NCI-H345 (cell line): ENCODE results near the gene CACNA1G.

Experiments used
- DNase-seq: peaks from one replicate; lab custom pipeline; 2025; lab: John Stamatoyannopoulos, UW

Gene CACNA1G

DNA sequence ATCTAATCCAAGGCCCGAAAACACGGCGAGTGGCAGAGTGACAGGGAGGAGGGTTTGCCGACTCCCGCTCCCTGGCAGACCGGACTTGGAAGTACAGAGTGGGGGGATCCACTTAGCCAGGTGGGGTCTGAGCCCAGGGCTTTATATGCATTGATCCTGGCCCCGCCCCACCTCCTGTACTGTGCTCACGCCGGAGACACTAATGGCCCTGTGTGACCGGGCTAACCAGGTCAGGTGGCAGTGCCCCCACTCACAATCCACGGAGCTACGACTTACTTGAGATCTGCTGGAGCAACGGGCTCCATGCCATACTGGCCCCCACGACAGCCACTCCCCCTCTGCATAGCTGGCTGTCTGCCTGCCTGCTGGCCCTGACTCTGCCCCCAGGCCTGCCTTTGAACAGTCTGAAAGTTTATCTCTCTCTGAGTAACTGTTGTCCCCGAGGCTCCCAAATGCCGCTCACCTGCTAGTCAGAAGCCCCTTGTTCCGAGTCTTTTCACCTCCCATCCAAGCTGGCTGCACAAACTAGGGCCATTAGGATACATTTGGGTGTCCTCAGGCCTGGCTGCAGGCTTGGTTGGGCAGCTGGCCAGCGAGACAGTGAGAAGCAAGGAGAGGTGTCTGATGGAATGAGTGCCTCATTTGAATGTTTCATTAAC, 28.0 kb downstream of the CACNA1G start:
- no peak for DNase-seq

DNA sequence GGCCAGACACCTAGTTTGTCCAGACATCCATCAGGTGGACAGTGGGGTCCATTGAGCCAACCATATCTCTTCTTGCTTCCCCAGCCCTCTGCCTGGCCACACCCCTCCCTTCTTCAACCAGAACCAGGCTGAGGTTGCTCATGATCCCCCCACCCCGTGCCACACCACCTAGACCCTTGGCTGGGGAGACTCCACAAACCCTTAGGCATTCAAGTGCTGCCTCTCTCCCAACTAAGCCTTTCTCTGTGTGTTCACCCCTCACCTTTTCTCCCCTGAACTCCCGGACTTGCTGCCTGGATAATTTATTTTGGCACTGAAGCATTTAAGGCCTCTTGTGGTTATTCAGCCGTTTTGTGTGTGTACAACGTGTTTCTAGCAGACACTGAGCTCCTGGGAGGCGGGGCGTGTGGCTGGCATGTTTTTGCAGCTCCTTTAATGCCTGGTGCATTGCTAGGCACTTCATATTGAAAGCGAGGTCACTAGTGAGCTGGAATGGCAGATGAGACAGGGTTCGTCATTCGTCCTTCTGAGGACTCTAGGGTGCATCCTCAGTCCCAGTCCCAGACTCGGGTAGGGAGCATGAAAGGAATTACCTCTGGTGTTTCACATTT, 28.7 kb downstream of the CACNA1G start:
- DNase-seq = no peak

DNA sequence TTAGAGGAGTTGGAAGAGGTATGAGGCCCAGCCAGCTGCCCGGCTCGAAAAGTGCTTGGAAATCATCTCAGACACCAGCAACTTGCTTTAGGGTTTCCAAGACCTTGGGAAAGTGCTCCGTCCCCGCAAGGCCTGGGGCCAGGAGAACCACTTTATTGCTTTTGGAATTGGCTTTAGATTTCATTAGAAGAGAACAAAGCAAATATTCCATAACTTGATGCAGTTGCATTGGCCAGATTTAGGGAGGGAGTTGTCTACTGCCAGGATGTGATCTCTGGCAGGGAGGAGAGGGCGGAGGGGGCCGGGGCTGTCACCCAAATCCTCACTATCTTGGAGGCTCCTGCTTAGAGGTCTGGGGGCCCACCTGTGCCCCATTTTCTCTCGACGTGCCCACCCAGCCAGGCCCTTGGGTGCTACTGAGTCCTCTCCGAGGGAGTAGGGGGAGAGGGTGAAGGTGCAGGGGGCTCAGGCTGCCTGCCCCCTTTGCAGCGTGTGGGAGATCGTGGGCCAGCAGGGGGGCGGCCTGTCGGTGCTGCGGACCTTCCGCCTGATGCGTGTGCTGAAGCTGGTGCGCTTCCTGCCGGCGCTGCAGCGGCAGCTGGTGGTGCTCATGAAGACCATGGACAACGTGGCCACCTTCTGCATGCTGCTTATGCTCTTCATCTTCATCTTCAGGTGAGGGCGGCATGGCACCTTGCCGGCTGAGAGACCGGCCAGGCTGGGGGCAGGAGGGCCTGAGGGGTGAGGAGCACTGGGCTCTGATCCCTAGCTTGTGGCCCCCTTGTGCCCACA, 30.6 kb downstream of the CACNA1G start:
- no peak for DNase-seq

DNA sequence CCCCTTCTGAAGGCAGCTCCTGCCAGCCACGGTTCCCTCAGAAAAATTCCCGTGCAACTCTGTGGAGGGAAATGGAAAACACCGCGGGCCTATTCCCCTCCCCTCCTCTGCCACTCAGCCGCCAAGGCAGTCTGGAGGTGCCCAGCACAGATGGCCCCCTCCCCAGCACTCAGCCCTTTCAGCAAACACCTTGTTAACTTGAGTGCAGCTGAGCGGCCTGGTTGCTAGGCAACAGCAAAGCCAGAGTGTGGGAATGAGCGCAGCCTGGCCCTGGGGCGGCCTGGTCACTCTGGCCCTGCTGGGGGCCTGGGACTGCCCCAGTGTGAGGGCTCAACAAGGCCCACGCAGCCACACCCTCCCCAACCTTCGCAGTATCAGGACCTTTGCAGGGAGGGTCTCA, 32.8 kb downstream of the CACNA1G start:
- DNase-seq = peak; percentile 61

DNA sequence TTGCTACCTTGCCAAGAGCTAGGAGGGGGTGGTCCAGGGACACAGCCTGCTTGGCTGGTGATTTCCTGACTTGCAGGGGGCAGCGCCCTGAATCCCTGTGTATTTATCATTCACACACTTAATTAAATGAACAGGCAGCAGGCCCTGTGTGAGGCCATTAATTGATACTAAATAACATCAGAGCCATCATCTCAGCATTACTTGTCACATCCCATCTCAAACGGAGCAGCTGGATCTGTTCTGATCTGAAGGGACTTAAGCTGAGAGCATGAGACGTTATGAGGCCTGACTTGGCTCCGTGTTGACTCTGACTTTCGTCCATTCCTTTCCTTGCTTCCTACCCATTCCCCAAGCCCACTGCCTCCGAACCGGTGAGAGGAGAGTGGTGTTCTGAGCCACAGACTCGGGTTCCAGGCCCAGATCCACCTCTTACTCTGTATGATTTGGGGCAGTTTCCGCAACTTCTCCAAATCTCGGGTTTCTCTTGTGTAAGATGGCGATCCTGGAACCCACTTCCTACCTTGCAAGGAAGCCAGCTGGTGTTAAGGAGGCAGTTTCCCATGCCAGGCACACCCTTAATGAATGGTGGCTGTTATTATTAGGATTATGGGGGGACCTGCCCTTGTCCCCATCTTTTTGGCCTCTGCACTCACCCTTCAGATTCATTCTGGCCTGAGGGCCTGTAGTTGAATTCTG, 33.8 kb downstream of the CACNA1G start:
- no peak for DNase-seq

DNA sequence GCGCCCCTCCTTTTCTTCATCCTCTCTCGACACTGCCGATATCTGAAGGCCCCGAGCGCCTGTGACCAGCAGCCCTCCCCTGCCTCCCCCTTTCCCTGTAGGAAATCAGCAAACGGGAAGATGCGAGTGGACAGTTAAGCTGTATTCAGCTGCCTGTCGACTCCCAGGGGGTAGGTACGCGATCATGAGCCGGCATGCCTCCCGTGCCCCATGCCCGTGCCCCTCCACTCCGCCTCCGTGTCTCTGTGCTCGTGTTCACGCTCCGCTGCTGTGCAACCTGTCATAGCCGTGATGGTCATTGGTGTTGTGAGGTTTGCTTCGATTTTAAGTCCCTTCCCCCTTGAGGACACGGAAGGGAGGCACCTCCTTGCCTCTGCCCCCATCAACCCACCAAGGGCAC, 34.4 kb downstream of the CACNA1G start:
- no peak for DNase-seq

DNA sequence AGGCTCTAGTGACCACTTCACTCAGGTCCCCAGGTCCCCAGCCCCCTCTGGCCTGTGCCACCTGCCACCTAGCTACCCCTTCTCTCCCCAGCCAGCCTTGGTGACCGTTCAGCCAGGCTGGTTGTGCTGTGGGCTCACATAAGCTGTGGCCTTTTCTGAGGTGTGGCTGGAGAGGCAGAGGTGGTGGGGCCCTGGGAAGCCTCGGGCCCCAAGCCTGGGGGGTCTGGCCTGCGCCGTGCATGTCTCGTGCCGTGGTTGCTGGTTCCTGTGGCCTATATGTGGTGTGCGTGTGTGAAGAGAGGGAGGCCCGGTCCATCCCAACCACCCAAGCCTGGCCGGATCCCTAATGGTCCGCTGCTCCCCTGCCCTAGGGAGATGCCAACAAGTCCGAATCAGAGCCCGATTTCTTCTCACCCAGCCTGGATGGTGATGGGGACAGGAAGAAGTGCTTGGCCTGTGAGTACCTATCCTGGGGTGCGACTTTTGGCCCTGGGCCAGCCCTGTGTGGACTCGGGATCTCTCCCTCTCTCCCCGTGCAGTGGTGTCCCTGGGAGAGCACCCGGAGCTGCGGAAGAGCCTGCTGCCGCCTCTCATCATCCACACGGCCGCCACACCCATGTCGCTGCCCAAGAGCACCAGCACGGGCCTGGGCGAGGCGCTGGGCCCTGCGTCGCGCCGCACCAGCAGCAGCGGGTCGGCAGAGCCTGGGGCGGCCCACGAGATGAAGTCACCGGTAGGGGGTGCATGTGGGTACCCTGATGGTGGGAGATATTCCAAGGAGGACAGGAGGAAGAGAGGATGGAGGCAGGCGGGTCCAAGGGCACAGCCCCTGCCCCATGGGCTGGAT, 35.9 kb downstream of the CACNA1G start:
- no peak for DNase-seq

DNA sequence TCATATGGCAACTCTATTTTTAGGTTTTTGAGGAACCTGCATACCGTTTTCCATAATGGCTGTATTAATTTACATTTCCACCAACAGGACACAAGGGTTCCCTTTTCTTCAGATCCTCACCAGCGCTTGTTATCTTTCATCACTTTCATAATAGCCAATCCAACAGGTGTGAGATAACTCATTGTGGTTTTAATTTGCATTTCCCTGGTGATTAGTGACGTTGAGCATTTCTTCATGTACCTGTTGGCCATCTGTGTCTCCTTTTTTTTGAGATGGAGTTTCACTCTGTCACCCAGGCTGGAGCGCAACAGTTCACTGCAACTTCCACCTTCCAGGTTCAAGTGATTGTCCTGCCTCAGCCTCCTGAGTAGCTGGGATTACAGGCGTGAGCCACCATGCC, 38.0 kb downstream of the CACNA1G start:
- no peak for DNase-seq

DNA sequence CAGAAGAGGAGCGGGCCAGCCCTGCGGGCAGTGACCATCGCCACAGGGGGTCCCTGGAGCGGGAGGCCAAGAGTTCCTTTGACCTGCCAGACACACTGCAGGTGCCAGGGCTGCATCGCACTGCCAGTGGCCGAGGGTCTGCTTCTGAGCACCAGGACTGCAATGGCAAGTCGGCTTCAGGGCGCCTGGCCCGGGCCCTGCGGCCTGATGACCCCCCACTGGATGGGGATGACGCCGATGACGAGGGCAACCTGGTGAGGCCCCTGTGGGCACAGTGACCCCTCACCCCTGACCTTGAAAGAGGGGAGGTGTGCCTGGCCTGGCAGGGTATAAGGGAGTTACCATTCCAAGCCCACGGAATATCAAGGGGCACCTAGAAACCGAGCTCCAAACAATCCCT, 39.1 kb downstream of the CACNA1G start:
- no peak for DNase-seq

DNA sequence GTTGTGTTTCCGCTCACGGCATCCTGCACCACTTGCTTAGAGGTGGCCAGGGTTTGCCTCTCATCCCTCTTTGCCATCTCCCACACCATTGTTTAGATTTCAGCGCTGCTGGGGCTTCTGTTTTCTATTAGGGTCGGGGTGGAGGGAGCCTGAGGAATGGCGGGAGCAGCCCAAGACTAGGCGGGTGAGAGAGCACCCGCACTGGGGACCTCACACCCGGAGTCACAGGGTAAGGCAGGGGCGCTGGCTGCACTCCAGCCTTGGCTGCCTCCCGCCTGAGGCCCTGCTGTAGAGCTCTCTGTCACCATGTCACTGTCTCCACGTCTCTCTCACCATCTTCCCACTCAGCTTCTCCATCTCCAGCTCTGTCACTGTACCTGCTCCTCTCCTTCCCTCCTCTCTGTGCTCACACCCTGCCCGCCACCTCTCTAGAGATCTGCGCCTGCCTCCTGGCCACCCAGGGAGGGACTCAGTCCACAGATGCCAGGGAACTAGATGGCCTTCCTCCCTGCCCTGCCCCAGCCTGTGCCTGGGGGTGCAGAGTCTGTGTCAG, 41.4 kb downstream of the CACNA1G start:
- DNase-seq = no peak

DNA sequence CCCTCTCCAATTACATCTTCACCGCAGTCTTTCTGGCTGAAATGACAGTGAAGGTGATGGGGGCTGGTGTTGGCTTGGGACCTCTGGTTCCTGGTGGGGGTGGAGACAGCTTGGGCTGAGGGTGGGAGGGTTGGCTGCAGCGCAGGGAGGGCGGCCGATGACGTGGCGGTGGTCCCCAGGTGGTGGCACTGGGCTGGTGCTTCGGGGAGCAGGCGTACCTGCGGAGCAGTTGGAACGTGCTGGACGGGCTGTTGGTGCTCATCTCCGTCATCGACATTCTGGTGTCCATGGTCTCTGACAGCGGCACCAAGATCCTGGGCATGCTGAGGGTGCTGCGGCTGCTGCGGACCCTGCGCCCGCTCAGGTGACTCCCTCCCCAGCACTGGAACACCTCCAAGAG, 42.3 kb downstream of the CACNA1G start:
- no peak for DNase-seq

DNA sequence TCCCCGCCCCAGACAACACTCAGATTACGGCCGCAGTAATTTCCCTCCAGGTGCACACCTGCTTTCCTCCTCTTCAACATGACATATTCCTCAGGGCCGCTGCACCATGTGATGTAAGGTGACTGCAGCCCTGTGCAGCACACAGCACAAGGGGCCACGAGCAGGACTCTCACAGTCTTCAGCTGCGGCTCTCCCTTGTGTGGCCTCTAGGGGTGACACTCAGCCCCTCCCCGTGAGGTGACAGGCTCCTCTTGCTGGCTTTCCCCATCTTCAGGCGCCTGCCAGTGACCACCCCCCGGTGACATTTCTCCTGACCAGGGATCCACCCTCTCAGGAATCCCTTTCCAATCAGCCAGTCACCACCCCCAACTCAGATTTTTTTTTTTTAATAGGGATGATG, 42.8 kb downstream of the CACNA1G start:
- peak; percentile 25 for DNase-seq

DNA sequence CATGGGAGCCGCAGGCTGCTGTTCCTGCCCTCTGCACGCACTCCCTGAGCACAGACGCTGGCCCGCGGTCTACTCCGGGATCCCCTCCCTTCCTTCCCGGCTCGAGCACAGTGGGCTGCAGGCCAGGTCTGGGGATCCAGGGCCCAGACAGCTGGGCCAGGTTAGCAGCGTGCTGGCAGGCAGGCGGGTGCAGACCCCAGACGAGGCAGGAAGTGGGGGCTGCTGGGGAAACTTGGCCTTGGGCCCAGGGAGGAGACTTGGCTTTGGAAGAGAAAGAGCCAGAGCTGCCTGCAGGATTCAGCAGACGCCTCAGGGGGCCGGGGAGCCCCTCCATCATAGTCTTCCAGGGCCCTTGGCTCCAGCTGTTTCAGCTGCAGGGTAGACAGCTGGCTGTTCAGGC, 44.0 kb downstream of the CACNA1G start:
- DNase-seq = no peak

DNA sequence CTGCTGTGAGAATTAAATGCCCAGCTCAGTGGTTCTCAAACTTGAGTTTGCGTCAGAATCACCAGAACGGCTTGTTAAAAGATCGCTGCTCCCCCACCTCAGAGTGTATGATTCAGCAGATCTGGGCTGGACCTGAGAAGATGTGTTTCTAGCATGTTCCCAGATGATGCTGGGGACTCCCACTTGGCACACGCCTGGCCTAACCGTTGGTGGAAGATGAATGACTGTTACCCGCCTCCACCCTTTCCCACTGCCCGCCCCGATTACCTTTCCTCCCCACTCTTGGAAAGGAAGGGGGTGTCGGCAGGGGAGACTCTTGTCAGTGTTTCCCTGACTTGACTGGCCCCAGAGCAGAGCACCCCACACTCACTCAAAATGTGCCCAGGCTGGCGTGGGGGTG, 44.9 kb downstream of the CACNA1G start:
- DNase-seq = no peak

DNA sequence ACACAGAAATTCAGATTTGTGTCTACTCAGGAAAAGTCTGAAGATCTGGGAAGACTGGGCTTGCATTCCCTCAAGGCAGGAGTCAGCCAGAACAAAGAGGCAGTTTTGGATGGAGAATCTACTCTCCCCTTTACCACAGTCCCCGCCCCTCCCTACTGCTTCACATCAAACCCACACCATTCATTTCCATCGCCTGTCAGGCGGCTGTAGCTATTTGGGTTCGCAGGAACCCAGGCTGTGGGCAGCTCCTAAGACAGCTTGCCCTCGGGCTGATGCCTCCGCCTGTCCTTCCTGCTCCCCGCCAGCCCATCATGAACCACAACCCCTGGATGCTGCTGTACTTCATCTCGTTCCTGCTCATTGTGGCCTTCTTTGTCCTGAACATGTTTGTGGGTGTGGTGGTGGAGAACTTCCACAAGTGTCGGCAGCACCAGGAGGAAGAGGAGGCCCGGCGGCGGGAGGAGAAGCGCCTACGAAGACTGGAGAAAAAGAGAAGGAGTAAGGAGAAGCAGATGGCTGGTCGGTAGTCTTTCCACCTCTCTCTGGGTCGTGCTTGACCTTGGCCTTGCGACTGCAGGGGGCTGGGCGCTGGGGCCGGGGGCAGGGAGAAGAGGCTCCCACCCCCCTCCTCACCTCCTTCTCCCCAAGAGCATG, 47.1 kb downstream of the CACNA1G start:
- DNase-seq = no peak

DNA sequence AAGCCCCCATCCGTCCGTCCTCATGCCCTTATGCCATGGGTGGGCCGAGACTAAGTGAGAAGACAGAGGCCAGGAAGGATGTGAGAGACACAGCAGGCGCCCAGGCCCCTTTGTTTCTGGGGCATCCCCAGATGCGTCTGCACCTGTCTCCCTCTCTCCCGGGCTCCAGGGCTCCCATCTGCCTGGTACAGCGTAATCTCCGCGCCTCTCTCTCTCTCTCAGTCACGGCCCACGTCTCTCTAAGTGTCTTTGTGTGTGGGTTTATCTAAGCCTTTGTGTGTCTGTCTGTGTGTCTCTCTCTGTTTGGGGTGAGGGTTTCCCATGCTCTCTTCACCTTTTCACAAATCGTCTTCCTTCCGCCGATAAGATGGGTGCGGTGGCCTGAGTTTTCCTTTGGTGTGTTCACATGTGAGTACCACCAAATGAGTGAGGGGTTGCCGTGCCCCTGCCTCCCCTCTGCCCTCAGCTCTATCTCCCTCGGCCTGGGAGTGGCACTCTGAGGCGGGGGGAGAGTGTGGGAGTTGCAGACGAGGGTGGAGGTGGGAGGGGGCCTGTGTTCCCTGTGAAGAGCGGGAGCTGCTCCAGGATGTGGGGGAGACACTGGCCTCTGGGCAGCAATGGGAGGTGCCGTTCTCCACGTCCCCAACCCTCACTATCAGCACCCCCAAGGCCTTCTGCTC, 48.3 kb downstream of the CACNA1G start:
- DNase-seq = peak; percentile 85

DNA sequence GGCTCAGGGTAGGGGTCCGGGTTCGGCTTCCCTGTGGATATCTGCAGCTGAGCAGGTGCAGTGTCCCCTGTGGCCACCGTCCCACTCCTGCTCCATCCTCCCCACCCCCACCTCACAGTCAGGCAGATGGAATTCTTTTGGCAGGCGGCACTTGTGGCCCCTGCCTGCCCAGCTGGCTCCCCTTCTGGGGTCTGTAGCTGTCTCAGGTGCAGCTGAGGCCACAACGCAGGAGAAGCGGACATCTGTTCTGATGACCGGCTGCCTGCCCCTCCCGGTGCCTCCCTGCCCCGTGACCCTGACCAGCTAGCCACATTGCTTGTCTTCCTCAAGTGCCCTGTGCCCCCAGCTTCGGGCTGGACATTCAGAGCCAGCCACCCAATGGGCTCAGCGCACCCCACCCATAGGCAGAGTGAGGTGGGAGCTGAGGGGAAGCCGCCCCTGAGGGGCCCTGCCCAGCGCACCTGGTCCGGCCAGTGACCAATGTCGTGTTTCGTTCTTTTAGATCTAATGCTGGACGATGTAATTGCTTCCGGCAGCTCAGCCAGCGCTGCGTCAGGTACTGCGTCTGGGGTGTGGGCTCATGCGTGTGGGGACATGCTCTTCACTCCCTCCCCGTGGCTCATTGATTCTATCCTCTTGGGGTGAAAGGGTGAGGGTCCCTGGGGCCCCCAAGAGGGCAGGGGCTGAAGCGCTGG, 49.0 kb downstream of the CACNA1G start:
- peak; percentile 57 for DNase-seq

DNA sequence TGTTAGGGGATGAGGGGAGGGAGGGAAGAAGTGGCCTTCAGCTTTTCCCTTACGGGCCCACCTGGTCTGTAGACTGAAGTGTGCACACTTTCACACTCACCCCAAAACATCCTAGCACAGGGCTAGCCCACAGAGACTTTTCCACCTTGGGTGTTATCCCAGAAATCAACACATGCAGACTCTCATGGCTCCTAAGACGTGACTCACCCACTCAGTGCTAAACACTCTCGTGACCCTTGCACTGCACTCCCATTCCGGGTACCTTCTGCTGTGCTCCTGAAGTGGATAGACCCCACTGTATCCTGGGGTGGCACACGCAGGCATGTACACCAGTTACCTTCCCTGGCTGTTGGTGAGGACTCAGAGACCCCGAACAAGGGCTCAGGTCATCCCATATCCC, 51.1 kb downstream of the CACNA1G start:
- no peak for DNase-seq

DNA sequence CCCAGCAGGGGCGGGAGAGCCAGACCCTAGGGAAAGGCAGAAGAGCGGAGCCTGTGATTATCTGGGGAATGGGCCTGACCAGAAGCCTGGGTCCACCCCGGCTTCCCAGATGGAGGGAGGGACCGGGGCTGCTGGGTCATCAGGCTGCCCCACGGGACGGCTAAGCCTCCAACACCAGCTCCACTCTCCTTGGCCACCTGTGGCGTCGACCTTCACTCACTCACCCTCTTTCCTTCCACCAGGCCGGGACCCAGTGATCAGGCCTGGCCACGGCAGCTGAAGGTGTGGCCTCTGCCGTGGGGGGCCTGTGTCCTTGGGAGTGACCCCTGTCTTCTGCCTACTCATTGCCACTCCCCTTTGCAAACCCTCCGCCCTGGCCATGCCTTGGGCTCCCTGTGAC, 51.8 kb downstream of the CACNA1G start:
- no peak for DNase-seq
